GM21515 (cell line): Measurements from ENCODE around the gene WDFY3.
"Not testable (repeated sequence)": the region's sequence is repeated elsewhere in the genome, so short reads cannot be mapped to it uniquely, and the experiment has no call there.

Experiments
- ATAC-seq: cut with Tn5 transposase; IDR thresholded peaks from one replicate; pipeline ENCODE4 v1.9.1; 2021; ENCODE audit not compliant: unreplicated experiment

WDFY3 gene

DNA sequence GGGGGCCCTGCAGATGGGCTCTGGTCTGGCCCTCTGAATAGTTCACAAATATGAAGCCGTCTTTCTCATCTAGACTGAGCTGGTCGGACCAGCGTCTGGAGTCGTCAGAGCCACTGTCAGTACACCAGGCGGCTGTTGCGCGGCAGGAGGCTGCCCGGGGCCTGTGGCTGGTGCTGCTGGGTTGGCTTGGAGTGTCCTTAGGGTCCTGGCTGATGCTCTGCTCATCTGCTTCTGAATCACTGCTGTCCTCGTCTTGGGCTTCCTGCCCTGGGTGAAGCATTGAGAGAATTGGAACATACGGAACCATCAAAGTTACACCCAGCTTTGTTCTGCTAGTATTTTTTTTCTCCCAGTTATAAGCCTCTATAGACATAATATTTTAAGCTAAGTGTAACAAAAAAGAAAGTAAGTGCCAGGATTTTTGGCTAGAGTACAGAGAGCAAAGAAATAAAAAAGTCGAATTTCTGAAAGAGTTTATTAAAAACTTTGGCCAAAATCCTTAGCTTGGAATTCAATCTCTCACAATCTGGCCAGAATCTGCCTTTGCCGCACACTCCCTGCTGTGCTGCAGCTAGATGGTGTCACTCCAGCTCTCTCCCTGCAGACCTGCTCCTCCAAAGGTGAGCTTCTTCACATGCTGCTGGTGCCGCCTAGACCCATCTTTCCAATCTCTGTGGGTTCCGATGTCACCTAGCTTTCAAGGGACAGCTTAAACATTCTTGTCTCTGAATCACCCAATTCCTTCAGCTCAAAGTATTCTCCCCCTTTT, 287.3 kb downstream of the WDFY3 start:
- no peak for ATAC-seq

DNA sequence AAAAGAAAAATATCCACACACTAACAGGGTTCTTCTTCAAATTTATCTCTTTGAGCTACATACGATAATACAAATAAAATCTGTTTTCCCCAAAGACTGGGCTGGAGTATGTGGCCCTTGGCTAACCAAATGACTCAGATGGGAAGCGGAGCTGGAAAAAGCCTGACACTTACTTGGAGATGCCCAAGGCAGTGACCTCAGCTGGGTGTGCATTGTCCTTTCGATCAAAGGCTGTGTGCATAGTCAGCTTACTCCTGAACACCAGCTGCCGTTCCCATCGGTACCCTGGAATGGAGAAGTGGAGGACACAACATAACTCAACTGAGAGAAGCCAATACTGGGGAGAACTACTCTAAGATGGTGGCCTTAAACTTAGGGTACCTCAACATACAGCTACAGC, 288.5 kb downstream of the WDFY3 start:
- ATAC-seq, result no peak

DNA sequence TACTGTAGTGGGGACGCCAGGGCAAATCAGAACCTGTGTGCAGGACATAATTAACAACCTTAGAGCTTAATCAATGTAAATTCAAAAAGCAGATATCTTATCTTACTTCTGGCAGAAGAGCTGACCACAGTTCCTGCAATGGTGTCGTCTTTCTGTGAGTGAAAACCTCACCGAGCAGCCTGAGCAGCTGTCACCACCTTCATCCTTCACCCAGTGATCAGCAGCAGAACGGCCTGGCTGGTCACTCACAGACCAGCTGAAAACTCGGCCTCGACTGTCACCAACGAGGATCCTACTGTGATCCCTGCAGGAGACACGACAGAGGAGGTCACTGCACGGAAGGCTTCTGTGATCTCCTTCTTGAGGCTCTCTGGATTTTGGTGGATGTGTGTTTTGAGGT, 289.4 kb downstream of the WDFY3 start:
- ATAC-seq, result no peak

DNA sequence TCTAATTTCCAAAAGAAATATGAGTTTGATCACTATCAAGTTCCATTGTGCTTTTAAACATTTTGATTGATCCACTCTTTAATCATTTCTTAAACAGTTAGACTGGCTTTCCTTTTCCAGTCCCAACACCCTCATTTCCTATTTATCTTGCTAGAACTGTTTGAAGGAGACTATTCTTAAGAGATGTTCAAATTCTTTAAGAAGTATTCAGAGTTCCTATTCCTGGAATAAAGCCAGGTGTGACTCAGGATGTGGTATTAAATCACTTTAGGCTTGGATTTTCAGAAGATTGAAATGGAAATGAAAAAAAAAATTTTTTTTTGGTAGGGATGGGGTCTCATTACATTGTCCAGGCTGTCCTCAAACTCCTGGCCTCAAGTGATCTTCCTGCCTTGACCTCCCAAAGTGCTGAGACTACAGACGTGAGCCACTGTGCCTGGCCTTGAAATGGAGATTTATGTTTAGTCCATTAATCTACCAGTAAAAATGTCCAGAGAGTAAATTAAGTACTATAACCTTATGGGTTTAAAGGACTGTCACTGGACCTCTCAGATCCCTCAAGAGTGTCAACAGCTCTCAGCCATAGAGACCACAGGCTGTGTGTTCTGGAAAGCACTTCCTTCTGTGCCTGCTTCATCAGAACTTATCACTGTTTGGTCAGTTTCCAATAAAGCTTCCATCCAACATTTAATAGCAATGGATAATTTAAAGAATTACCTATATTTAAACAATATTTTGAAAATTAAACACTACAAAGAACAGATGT, 292.8 kb downstream of the WDFY3 start:
- ATAC-seq, result no peak

DNA sequence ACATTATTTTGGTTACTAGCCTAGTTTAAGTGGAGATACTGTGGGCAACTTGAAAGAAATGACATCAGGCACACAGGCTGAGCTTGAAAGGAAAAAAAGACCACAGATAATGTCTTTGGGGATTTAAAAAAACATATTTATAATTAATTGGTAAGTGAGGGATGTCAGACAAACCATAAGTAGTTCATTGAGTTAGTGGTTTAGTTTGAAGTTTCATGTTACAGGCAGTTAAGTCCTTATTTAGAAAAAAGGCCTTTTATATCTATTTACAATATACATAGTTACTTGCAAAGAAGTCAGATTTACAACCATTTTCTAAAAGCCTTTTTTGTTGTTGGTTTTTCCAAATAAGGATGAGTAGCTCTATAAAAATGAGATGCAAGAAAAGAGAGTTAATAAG, 294.3 kb downstream of the WDFY3 start:
- ATAC-seq, result no peak

DNA sequence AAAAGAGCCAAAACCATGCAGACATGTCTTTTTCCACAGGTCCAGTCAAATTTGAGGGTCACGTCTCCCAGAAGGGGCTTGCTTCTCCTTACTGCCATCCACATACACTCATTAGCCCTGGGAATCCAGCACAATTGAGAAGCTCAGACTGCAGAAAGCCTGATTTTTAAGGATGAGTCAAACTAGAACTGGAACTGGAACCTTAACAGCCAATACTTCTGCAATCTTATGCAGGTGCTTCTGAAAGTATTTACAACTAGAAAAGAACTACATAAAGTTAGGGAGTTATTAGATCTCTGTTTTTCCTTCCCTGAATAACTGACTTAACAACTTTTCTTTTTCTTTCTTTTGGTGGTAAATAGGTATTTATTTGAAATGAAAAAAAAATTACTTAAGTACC, 297.3 kb downstream of the WDFY3 start:
- ATAC-seq, result no peak

DNA sequence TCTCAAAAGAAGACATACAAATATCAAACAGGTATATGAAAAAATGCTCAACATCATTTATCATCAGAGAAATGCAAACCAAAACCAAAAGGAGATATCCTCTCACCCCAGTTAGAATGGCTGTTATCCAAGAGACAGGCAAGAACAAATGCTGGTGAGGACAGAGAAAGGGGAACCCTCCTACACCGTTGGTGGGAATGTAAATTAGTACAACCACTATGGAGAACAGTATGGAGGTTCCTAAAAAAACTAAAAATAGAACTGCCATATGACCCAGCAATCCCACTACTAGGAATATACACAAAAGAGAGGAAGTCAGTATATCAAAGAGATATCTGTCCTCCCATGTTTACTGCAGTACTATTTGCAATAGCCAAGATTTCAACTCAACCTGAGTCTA, 300.1 kb downstream of the WDFY3 start:
- ATAC-seq, result no peak

DNA sequence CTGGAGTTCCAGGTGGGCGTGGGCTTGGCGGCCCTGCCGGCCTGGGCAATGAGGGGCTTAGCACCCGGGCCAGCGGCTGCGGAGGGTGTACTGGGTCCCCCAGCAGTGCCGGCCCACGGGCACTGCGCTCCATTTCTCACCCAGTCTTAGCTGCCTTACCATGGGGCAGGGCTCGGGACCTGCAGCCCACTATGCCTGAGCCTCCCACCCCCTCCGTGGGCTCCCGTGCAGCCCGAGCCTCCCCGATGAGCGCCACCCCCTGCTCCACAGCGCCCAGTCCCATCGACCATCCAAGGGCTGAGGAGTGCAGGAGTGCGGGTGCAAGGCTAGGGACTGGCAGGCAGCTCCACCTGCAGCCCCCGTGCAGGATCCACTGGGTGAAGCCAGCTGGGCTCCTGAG, 301.7 kb downstream of the WDFY3 start:
- not testable (repeated sequence) for ATAC-seq

DNA sequence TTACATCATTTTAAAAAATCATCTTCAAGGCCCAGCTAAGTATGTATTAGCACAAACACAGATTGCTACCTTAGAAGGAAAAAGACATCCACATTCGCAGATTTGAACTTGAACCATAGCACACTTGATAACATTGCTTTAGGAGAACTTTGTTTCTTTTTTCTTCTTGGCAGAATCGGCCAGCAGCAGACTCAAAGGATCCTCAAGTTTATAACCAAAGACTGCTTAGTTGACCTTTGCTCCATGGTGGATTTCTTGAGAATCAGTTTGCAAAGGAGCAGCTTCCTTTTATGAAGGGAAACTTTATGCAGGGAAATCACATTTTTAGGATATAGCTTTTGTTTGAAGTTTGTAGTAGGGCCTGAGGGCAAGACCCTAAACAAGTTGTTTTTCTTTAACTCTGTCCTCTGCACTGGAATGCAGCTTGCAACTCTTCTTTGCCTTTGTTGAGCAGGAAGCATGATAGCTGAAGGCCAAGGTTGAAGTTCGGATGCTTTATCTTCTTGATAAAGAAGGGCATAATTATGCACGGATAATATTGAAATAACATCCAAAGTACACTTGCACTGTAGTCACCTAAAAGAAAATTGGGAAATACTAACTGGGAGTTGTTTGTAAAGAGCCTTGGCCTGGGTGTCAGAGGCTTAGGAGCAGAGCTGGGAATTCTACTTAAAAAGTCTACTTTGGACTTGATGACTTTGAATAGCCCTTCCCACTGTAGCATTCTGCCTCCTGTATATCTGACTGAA, 305.1 kb downstream of the WDFY3 start:
- no peak for ATAC-seq

DNA sequence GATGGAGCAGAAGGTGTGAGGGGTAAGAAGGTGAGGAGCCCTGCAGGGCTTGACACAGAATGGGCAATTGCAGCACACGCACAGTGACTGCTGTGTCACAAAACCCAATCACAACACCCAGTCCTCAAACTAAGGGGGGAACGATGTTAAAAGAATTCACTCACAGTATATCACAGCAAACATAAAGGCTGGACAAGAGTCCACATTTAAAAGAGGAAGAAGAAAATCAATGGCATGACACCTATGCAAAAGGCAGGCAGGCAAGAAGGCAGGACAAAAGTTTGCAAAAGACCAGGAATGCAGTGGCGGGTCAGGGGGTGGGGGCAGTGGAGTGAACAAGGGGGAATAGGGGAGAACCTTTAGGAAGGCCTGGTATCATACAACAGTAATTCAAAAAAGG, 305.9 kb downstream of the WDFY3 start:
- ATAC-seq, result no peak

DNA sequence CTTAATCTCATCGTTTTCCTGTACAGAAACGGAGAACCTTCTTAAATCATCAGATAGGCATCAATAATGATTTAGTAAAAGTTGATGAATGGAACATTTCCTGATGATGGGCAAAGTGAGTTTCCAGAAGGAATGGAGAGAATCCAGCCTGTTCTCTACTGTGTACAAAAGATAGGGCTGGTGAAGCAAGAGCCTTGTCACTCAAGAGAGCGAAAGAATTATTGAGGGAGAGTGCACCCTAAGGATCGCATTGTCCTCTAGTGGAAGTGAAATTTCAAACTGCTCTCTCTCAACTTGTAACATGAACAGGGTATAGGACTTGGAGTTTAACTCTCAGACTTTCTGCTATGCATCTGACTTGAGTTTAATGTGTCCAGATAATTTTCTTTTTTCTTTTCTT, 314.0 kb downstream of the WDFY3 start:
- ATAC-seq, result no peak

DNA sequence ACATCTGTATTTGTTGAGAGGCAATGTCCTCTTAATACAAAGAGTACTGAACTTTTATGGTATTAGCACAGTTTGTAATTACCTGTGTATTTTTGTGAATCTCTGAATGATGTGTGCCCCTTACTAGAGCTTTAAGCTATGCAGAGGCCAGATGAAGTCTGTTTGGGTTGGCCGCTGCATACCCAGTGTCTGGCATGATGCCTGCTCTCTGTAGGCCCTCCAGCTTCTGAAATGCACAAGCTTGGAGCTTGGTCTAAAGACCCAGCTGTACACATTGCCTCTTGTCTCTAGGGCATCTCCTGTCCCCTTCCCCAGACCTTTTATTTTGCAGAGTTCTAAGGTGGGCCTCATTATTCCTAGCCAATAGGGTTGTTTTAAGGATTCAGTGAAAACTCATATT, 315.0 kb downstream of the WDFY3 start:
- no peak for ATAC-seq

DNA sequence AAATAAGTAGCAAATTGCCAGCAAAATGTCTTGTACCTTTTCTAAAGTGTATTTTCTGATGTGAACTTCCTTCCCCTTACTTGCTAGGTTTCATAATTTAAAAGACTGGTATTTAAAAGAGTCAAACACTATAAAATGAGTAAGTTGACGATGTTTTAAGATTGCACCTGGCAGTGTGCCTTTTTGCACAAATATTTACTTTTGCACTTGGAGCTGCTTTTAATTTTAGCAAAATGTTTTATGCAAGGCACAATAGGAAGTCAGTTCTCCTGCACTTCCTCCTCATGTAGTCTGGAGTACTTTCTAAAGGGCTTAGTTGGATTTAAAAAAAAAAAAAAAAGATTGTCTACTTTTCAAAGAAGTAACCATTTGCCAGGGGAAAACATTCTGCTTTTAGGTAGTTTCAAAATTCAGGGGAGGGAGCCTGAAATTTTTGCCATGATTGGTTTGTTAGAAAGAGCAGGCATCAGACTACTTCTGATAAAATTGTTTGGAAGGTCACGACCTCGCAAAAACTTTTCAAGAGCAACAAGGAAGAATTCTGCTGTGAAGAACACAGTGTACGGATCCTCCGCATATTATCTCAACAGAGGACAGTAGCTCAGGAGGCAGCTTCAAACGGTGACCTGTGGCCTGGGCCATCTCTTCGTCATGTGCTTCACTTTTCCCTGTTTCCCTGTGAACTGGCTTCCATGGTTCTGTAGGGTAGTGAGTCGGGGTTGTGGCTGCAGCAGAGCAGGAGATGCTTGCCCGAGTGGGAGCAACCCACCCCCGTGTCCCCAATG, 317.4 kb downstream of the WDFY3 start:
- no peak for ATAC-seq

DNA sequence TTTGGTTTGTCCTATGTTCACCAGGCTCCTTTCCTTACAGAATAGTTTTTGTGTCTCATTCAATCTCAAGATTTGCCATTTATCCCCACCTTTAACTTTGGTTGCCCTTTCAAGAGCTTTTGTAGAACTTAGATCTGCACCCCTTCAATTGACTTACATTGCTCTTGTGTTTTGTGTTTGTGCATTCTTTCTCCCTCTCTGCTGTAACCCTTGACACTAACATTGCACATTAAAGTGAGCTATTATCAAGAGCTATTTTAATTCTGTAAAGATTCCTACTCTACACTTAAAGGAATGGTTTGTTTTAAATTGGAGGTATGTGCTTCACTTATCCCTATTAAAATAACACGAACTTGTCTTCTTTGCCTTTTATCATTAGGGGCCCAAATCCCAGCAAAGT, 318.3 kb downstream of the WDFY3 start:
- ATAC-seq, result no peak

DNA sequence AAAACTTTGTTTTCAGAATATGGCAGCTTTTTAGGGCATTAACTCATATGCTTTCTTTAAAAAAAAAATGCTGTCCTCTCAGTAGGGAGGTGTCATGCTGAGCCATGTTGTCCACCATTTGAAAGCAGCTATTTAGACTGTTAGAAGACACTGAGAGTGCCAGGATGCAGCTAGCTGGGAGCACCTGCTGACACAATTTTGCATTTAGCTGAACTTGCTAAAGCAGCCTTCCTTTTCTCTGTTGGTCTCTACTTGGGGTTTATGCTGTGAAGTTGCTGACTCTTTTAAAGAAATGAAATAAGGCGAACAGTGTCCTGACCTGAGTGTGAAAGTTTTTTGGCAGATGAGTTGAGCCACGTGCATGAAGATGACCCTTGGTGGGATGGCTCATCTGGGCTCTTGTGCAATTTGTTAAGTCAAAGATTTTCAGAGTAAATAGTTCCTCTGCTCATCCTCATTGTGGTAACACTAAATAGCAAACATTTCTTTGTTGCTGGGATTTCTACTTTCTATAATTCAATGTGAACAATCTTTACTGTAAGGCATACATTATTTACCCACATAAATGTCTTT, 319.1 kb downstream of the WDFY3 start:
- ATAC-seq, result no peak

DNA sequence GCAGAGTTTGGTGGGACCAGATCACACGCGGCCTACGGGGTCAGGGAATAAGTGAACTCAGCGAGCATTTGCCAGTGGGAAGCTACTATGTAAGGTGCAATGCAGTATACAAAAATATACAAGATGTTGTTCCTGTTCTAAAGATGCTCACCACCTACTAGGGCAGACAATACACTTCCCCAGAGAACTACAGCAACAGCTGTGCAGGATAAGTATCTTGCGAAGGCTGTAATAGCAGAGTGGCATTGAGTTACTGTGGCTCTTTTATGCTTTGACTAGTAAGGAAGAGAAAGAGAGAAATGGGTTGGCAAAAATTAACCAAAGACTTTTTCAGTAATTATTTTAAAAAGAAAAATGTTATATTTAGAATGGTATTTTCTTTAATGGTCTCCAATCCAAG, 322.4 kb downstream of the WDFY3 start:
- no peak for ATAC-seq

DNA sequence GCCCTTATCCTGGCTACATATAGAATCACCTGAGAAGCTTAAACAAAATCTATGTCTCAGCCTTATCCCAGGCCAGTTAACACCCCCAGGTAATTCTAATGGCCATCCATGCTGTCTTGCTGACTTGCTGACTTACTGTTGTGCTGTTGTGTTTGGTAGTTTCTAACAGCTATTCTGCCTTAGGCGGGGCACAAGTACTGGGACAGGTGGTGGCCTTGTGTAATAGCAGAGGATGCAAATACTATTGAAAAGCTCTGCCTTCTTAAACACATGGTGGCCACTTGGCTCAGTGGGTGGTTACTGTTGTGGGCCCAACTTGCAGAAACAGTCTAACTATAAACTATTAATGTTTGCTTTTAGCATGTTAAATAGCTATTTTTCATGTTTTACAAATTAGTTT, 327.3 kb downstream of the WDFY3 start:
- no peak for ATAC-seq

DNA sequence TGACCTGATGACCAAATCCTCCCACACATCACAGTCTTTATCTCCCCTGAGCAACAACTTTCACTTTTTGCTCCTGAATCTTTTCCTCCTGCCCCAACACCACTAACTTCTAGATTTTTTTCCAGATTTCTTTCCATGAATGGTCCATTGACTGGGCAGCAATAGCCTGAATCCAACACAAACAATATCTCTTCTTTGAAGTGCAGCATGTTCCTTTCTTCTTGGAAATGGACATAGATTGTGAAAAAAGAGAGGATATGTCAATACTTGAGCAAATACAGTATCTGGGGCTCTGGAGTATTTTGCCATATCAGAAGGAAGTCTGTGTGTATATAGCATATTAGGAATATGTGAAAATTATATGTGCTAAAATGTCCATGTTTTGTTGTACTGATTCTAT, 328.4 kb downstream of the WDFY3 start:
- ATAC-seq, result no peak

DNA sequence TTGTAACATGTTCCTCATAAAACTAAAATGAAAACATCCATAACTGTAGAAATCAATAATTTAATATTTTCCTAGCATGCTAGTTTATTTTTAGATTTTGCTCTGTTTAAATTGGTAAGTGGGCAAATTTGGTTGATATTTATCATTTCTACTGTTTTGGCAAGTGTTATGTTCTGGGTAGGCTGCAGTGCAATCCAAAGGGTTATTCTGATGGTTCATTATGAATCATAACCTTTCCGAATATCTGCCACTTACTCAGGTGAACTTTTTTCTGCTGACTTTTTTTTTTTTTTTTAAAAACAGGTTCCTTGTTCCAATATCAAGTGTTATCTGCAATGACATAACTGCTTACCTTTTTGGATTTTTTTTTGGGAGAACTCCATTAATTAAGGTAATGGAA, 331.5 kb downstream of the WDFY3 start:
- ATAC-seq, result no peak

DNA sequence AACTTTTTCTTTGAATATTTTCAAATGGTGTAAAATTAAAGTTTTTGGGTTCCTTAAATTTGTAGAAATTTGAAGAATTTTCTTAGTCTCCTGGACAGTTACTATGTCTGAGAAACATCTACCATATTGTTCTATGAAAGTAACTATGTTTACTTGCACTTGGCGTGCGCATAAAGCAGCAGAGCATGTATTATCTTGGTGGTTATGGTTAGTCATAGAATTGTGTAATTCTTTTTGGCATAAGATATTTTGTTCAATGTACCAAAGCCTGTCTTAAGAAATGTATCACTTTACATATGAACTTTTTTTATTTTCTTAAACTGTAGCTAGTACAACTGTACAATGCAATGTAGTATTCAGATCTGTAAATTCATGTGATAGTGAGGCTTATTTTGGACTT, 334.4 kb downstream of the WDFY3 start:
- no peak for ATAC-seq

DNA sequence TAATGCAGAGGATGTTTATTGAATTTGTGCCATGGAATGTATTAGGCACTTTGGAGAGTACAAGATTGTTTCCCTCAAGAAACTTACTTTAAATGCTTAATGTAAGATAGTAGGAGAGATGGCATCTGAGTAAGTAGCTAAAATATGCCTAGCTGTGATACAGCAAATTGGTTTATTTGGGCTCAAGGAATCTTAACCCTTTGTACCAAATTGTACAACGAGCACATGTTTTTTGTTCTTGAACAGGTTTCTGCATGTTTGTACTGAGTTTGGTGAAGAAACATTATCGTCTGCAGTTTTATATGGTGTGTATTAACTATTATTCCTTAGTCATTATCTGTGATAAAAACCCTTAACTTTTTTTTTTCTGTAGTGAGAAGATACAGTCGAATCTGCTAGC, 334.9 kb downstream of the WDFY3 start:
- ATAC-seq, result no peak
